GM12878 (cell line): ENCODE data around the gene UNC13D.
A peak's percentile ranks its signal among the peaks of the same experiment; 100 is the strongest.

ENCODE experiments used
- ATF7 ChIP-seq: fragments of 450-650 bp; IDR thresholded peaks from 2 replicates; pipeline ENCODE4 v1.6.1; 2016; ENCODE audit warnings: low read depth, mild to moderate bottlenecking
- BHLHE40 ChIP-seq, 2 experiments: fragments of 450-650 bp in 1 of 2; IDR thresholded peaks; 2 replicates each; pipeline ENCODE4 v1.6.1; 2011 to 2017; ENCODE audit warnings: low read depth in 2 of 2, borderline replicate concordance in 1 of 2, improper control_type of control experiment in 1 of 2, low read length in 1 of 2, mild to moderate bottlenecking in 1 of 2
- CEBPB ChIP-seq, 2 experiments: fragments of 150-350 bp in 1 of 2; IDR thresholded peaks; 2 replicates each; pipeline ENCODE4 v1.6.1; 2012 to 2014; ENCODE audit warnings: low read depth in 2 of 2, low read length in 2 of 2, borderline replicate concordance in 1 of 2, inconsistent platforms in 1 of 2
- CTCF ChIP-seq, 3 experiments: IDR thresholded peaks in 2 of 3; conservative IDR thresholded peaks in 1 of 3; 2 replicates each; pipeline ENCODE4 v1.5.1; 2011; ENCODE audit warnings: low read depth in 3 of 3, low read length in 3 of 3, mild to moderate bottlenecking in 3 of 3, control low read depth in 2 of 3, moderate library complexity in 2 of 3, inconsistent platforms in 1 of 3, mixed read lengths in 1 of 3; ENCODE audit not compliant: control insufficient read depth in 2 of 3, insufficient read depth in 1 of 3; ENCODE audit errors: extremely low read depth in 1 of 3
- EP300 ChIP-seq, 2 experiments: fragments of 150-350 bp in 1 of 2; IDR thresholded peaks; 2 replicates each; pipeline ENCODE4 v1.6.1; 2011 to 2012; ENCODE audit warnings: low read depth in 2 of 2, low read length in 2 of 2, borderline replicate concordance in 1 of 2, improper control_type of control experiment in 1 of 2, inconsistent platforms in 1 of 2; ENCODE audit not compliant: control insufficient read depth in 1 of 2
- POLR2A ChIP-seq: IDR thresholded peaks from 2 replicates; pipeline ENCODE4 v1.6.1; 2011; ENCODE audit warnings: low read depth, mild to moderate bottlenecking, low read length
- POLR2AphosphoS5 ChIP-seq: IDR thresholded peaks from 2 replicates; pipeline ENCODE4 v1.6.1; 2011; ENCODE audit warnings: mild to moderate bottlenecking, low read length, inconsistent platforms
- RBBP5 ChIP-seq: fragments of 200-600 bp; sonication (generic); conservative IDR thresholded peaks from 2 replicates; pipeline ENCODE4 v1.6.1; 2016
- RUNX3 ChIP-seq: IDR thresholded peaks from 2 replicates; pipeline ENCODE4 v1.6.1; 2012; ENCODE audit warnings: low read length, inconsistent platforms
- YY1 ChIP-seq: IDR thresholded peaks from 2 replicates; pipeline ENCODE4 v1.6.1; 2011; ENCODE audit warnings: low read depth, mild to moderate bottlenecking, low read length
- ZNF274 ChIP-seq: IDR thresholded peaks from one replicate; pipeline ENCODE4 v1.8.0; 2011; ENCODE audit not compliant: insufficient read length, insufficient read depth
- TF ChIP-seq, protein P1 (sequence below): IDR thresholded peaks from 2 replicates; pipeline ENCODE4 v1.6.1; 2012; ENCODE audit warnings: low read depth, low read length, improper control_type of control experiment

GRCh38 chr17:75830164-75831031, 13.8 kb downstream of the UNC13D start:
- TF ChIP-seq, protein P1, sequence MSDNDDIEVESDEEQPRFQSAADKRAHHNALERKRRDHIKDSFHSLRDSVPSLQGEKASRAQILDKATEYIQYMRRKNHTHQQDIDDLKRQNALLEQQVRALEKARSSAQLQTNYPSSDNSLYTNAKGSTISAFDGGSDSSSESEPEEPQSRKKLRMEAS = no peak
- no peak for TF ChIP-seq ZNF274
- TF ChIP-seq POLR2A = no peak
- TF ChIP-seq BHLHE40 (IDR thresholded peaks at IDR 0.05; ENCODE audit: borderline replicate concordance in 1 of 2, low read depth in 2 of 2, low read length in 1 of 2) = no peak
- TF ChIP-seq POLR2AphosphoS5 = no peak
- peak; percentile 29 to 60 (median 60) for TF ChIP-seq CTCF (IDR thresholded peaks at IDR 0.05 in 2 of 3, conservative IDR thresholded peaks at IDR 0.05 in 1 of 3; ENCODE audit: control insufficient read depth in 2 of 3, extremely low read depth in 1 of 3, insufficient read depth in 1 of 3, low read depth in 3 of 3, low read length in 3 of 3)
- no peak for TF ChIP-seq RUNX3
- TF ChIP-seq EP300 (IDR thresholded peaks at IDR 0.05; ENCODE audit: borderline replicate concordance in 1 of 2, control insufficient read depth in 1 of 2, low read depth in 2 of 2, low read length in 2 of 2) = no peak
- TF ChIP-seq YY1 = no peak
- TF ChIP-seq RBBP5 = no peak
- TF ChIP-seq ATF7 = no peak
- TF ChIP-seq CEBPB (IDR thresholded peaks at IDR 0.05; ENCODE audit: borderline replicate concordance in 1 of 2, low read depth in 2 of 2, low read length in 2 of 2) = no peak
